Ascending aorta (tissue), 2 donors: ENCODE measurements around the gene ADAM15. TPM values are rescaled to one million over a fixed set of nuclear protein-coding genes. Genes with fewer than 3 reads are reported as not detected.

Source experiments
- DNase-seq, 2 donors: peaks; one replicate each; pipeline ENCODE4 v3.0.0-alpha.2; 2019; ENCODE audit warnings: low spot score in 2 of 2
- H3K27ac ChIP-seq, 2 donors: fragments of 200-600 bp; sonication (generic); one replicate each; pipeline ENCODE4 v1.5.1; 2016 to 2017; ENCODE audit warnings: mild to moderate bottlenecking in 1 of 2
- H3K27me3 ChIP-seq: fragments of 200-600 bp; sonication (generic); one replicate; pipeline ENCODE4 v1.5.1; 2017
- H3K36me3 ChIP-seq, 2 donors: fragments of 200-600 bp; sonication (generic); one replicate each; pipeline ENCODE4 v1.5.1; 2016
- H3K4me1 ChIP-seq, 2 donors: fragments of 200-600 bp; sonication (generic); one replicate each; pipeline ENCODE4 v1.5.1; 2016 to 2017; ENCODE audit warnings: mild to moderate bottlenecking in 1 of 2
- H3K4me3 ChIP-seq, 2 donors: fragments of 200-600 bp; sonication (generic); one replicate each; pipeline ENCODE4 v1.5.1; 2016 to 2017; ENCODE audit warnings: mild to moderate bottlenecking in 1 of 2
- H3K9me3 ChIP-seq, 2 donors: fragments of 200-600 bp; sonication (generic); one replicate each; pipeline ENCODE4 v1.5.1; 2016
- intact Hi-C: fragments of 100-400 bp; cut with DNase I; formaldehyde crosslinking; loops from one replicate; pipeline ENCODE4 v1.15.1; 2023
- total RNA-seq: library from RNA; depleted of rRNA; stranded (reverse); fragments of >200 nt; gene quantifications from one replicate; pipeline ENCODE4 v1.1.0, GENCODE V29; 2016
- TF ChIP-seq, protein P1 (sequence below), 3 experiments: fragments of 200-600 bp in 2 of 3; fragments of 450-650 bp in 1 of 3; sonication (generic) in 2 of 3; IDR thresholded peaks; one replicate each; pipeline ENCODE4 v1.5.1; 2016 to 2019; ENCODE audit warnings: antibody characterized with exemption in 3 of 3, mild to moderate bottlenecking in 1 of 3, moderate library complexity in 1 of 3

ADAM15 gene
- total RNA-seq, 1 donor from 2014 or later: 610 TPM

- Histone ChIP-seq H3K4me1 (peaks cover 14 to 18% of the 10 kb centered on the region in 2 donors), H3K4me3 (no peak overlapping the region), H3K36me3 (peaks cover 18 to 39% of the 10 kb centered on the region in 2 donors), H3K27me3 (no peaks in the 10 kb centered on the region), H3K9me3 (no peaks in the 10 kb centered on the region), H3K27ac (no peak overlapping the region)
- TF ChIP-seq, protein P1, sequence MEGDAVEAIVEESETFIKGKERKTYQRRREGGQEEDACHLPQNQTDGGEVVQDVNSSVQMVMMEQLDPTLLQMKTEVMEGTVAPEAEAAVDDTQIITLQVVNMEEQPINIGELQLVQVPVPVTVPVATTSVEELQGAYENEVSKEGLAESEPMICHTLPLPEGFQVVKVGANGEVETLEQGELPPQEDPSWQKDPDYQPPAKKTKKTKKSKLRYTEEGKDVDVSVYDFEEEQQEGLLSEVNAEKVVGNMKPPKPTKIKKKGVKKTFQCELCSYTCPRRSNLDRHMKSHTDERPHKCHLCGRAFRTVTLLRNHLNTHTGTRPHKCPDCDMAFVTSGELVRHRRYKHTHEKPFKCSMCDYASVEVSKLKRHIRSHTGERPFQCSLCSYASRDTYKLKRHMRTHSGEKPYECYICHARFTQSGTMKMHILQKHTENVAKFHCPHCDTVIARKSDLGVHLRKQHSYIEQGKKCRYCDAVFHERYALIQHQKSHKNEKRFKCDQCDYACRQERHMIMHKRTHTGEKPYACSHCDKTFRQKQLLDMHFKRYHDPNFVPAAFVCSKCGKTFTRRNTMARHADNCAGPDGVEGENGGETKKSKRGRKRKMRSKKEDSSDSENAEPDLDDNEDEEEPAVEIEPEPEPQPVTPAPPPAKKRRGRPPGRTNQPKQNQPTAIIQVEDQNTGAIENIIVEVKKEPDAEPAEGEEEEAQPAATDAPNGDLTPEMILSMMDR (IDR thresholded peaks at IDR 0.05): peak; percentile 95 to 99 (median 99)
- DNase-seq: peak; percentile 53 to 92
- intact Hi-C loops: loop anchor here (1.0 to 5.0 kb wide), 2 partner anchors 16 to 104 kb away; partner anchors contain the start of gene PBXIP1
Measured at GRCh38 chr1:155061381-155062150, 10.4 kb downstream of the ADAM15 start.

DNA sequence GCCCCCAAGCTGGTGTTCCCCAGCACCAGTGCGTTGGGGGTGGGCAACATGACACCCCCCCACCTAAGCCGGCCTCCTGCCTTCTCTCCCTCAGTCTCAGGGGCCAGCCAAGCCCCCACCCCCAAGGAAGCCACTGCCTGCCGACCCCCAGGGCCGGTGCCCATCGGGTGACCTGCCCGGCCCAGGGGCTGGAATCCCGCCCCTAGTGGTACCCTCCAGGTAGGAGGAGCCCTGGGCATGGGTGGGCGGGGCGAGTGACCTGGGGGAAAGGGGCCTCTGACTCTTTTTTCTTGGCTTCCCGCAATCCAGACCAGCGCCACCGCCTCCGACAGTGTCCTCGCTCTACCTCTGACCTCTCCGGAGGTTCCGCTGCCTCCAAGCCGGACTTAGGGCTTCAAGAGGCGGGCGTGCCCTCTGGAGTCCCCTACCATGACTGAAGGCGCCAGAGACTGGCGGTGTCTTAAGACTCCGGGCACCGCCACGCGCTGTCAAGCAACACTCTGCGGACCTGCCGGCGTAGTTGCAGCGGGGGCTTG is 11.1 kb downstream of the ADAM15 start:
- TF ChIP-seq, protein P1 (IDR thresholded peaks at IDR 0.05): no peak
- intact Hi-C loops: loop anchor here (5.0 kb wide), 1 partner anchor 105 kb away; the partner anchor contains the start of gene PBXIP1

DNA sequence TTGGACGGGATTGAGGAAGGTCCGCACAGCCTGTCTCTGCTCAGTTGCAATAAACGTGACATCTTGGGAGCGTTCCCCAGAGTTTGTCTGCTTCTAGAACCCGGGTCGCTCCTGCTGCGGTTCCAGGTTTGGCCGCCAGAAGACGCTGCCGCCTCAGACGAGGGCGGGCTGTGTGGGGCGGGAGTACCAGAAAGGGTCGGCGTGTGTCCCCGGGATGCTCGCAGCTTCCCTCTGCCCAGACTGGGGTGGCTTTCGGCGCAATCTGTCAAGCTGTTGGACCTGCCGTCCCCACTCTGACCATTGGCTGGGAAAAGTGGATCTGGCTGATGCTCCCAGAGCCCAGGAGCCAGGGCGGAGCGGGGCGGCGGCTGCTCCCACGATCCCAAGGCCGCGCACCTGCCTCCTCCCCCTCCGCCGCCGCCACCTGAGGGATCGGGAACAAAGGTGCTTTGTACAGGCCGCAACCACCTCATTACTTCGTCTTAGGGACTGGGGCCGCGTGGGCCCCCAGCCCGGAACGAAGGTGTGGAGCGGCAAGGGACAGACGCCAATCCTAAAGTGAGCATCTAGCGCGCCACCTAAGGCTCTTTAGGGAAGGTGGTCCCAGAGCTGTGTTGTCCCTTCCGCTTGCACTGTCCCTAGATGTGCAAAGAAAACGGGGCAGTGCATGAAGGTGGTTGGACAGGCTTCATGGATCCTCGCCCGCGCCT is 11.7 kb downstream of the ADAM15 start:
- H3K27ac ChIP-seq: no peak overlapping the region
- intact Hi-C loops: loop anchor here (1.0 to 5.0 kb wide), 2 partner anchors 22 to 106 kb away; partner anchors contain the start of gene PBXIP1
- no peaks in the 10 kb centered on the region for H3K9me3 ChIP-seq
- DNase-seq: peak in 1 of 2 donors; percentile 82
- TF ChIP-seq, protein P1 (IDR thresholded peaks at IDR 0.05): peak; percentile 63 to 80 (median 74)
- H3K36me3 ChIP-seq: peaks cover 7 to 26% of the 10 kb centered on the region in 2 donors
- H3K4me1 ChIP-seq: peaks cover 14 to 18% of the 10 kb centered on the region in 2 donors
- H3K4me3 ChIP-seq: peak overlapping the region; percentile 60 to 93
- H3K27me3 ChIP-seq: no peaks in the 10 kb centered on the region

More for the DNA sequence above, 11.1 kb downstream of the ADAM15 start:
- Histone ChIP-seq H3K4me3 (peak overlapping the region in 1 of 2 donors; percentile 93), H3K27ac (no peak overlapping the region), H3K4me1 (peaks cover 14 to 18% of the 10 kb centered on the region in 2 donors), H3K27me3 (no peaks in the 10 kb centered on the region), H3K9me3 (no peaks in the 10 kb centered on the region), H3K36me3 (peaks cover 13 to 33% of the 10 kb centered on the region in 2 donors)
- DNase-seq: no peak

DNA sequence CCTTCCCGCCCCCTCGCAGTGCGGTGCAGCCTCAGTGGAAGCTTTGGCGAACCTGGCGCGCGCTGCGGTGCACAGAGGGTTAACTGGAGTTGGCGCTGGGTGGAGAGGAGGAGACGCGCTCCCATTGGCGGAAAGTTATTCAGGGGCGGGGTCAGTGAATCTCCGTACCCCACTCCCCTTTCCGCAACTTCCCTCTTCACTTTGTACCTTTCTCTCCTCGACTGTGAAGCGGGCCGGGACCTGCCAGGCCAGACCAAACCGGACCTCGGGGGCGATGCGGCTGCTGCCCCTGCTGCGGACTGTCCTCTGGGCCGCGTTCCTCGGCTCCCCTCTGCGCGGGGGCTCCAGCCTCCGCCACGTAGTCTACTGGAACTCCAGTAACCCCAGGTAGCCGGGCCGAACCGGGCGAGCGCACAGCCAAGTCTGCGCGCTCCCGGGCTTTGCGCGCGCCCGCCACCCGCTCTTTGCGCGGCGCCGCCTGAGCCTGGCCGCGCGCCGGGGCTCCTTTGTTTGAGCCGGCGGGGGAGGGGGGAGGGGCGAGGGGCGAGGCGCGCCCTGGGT is 12.5 kb downstream of the ADAM15 start, which contains the start of gene EFNA4:
EFNA4 (plus strand) TSS at position 191 of the 561 bp plus-strand sequence; CDS start at position 275, 84 bp downstream.
- peaks cover 14 to 18% of the 10 kb centered on the region in 2 donors for H3K4me1 ChIP-seq
- H3K27ac ChIP-seq: peak within 1 kb of the TSS; percentile 38 to 65
- peaks cover 2 to 19% of the 10 kb centered on the region in 2 donors for H3K36me3 ChIP-seq
- H3K27me3 ChIP-seq: no peaks in the 10 kb centered on the region
- no peaks in the 10 kb centered on the region for H3K9me3 ChIP-seq
- peak within 1 kb of the TSS; percentile 60 to 93 for H3K4me3 ChIP-seq
- TF ChIP-seq, protein P1 (IDR thresholded peaks at IDR 0.05): no peak
- intact Hi-C loops: loop anchor here (1.0 to 5.0 kb wide), 2 partner anchors 22 to 106 kb away; partner anchors contain the start of gene PBXIP1
- DNase-seq: peak in 1 of 2 donors; percentile 87
